ENCODE data around the gene DBT. TPM values are rescaled to one million over a fixed set of nuclear protein-coding genes. Genes with fewer than 3 reads are reported as not detected.
A peak's percentile ranks its signal among the peaks of the same experiment; 100 is the strongest.

Gene DBT
- total and polyA plus RNA-seq, 10 of the 15 experiments (the other 5 are each of a cell fraction or from before 2014, with no cell fraction given): 2.1 to 15.9 (median 6.9) TPM

- TF ChIP-seq YBX1 (IDR thresholded peaks at IDR 0.05) (no peak), POLR2A (IDR thresholded peaks at IDR 0.05; ENCODE audit: low read depth, low read length) (peak; percentile 83; the same call in 1 of the 2 replicates), HCFC1 (IDR thresholded peaks at IDR 0.05; ENCODE audit: low read length) (0 out of 2 replicates have a peak, but pooled peaks have one; percentile 37), SRF (IDR thresholded peaks at IDR 0.05; ENCODE audit: low read depth in 2 of 2, low read length in 2 of 2) (no peak), SIX5 (IDR thresholded peaks at IDR 0.05; ENCODE audit: low read depth, low read length, severe bottlenecking) (no peak), E4F1 (IDR thresholded peaks at IDR 0.05; ENCODE audit: borderline replicate concordance, partially characterized antibody) (peak; percentile 69), EGR1 (IDR thresholded peaks at IDR 0.05; ENCODE audit: borderline replicate concordance in 1 of 2, low read depth in 2 of 2, low read length in 2 of 2) (no peak), SUPT20H (IDR thresholded peaks at IDR 0.05; ENCODE audit: borderline replicate concordance, control insufficient read depth, low read depth, low read length) (no peak), SMAD1 (IDR thresholded peaks at IDR 0.05; ENCODE audit: low read depth, partially characterized antibody) (peak; percentile 14)
Measured at GRCh38 chr1:100265931-100266740, 16.5 kb upstream of the DBT start, which contains the start of gene RTCA (continued).
